HEK293T (cell line): ENCODE data around the gene WWTR1.

Source experiments
- CTCF ChIA-PET: fragments of 350-600 bp; formaldehyde crosslinking; extraction: SDS; loops from one replicate; lab custom pipeline; 2021; ENCODE audit warnings: antibody characterized with exemption, inconsistent platforms; lab: Yijun Ruan, JAX
- POLR2A ChIA-PET: fragments of 350-600 bp; formaldehyde crosslinking; extraction: SDS; loops from one replicate; lab custom pipeline; 2020; ENCODE audit warnings: antibody characterized with exemption, inconsistent platforms; lab: Yijun Ruan, JAX
- DNase-seq: peaks from one replicate; pipeline ENCODE4 v3.0.0; 2012; ENCODE audit warnings: mixed read lengths; ENCODE audit errors: extremely low spot score
- ARNT ChIP-seq: fragments of 450-650 bp; IDR thresholded peaks from 2 replicates; pipeline ENCODE4 v1.6.1; 2017; ENCODE audit warnings: mild to moderate bottlenecking
- BHLHE40 ChIP-seq: fragments of 450-650 bp; IDR thresholded peaks from 2 replicates; pipeline ENCODE4 v1.6.1; 2016; ENCODE audit warnings: mild to moderate bottlenecking, moderate library complexity, borderline replicate concordance
- CTBP1 ChIP-seq: fragments of 450-650 bp; IDR thresholded peaks from 2 replicates; pipeline ENCODE4 v1.6.1; 2016; ENCODE audit warnings: borderline replicate concordance
- ELF4 ChIP-seq: fragments of 450-650 bp; IDR thresholded peaks from 2 replicates; pipeline ENCODE4 v1.6.1; 2017; ENCODE audit warnings: antibody characterized with exemption
- FOXA1 ChIP-seq: fragments of 450-650 bp; IDR thresholded peaks from 2 replicates; pipeline ENCODE4 v1.6.1; 2016; ENCODE audit warnings: mild to moderate bottlenecking
- FOXK2 ChIP-seq: fragments of 450-650 bp; IDR thresholded peaks from 2 replicates; pipeline ENCODE4 v1.6.1; 2016; ENCODE audit warnings: mild to moderate bottlenecking
- FOXM1 ChIP-seq: fragments of 450-650 bp; IDR thresholded peaks from 2 replicates; pipeline ENCODE4 v1.6.1; 2017; ENCODE audit warnings: mild to moderate bottlenecking, borderline replicate concordance
- HDGF ChIP-seq: fragments of 450-650 bp; IDR thresholded peaks from 2 replicates; pipeline ENCODE4 v1.6.1; 2017; ENCODE audit warnings: antibody characterized with exemption, borderline replicate concordance
- L3MBTL2 ChIP-seq: fragments of 450-650 bp; conservative IDR thresholded peaks from 2 replicates; pipeline ENCODE4 v1.6.1; 2016; ENCODE audit warnings: mild to moderate bottlenecking
- LEF1 ChIP-seq: fragments of 450-650 bp; IDR thresholded peaks from 2 replicates; pipeline ENCODE4 v1.6.1; 2017; ENCODE audit warnings: mild to moderate bottlenecking, borderline replicate concordance
- NFRKB ChIP-seq: fragments of 450-650 bp; IDR thresholded peaks from 2 replicates; pipeline ENCODE4 v1.6.1; 2016; ENCODE audit warnings: mild to moderate bottlenecking, moderate library complexity
- SP1 ChIP-seq: fragments of 450-650 bp; IDR thresholded peaks from 2 replicates; pipeline ENCODE4 v1.6.1; 2017
- SUZ12 ChIP-seq: fragments of 450-650 bp; IDR thresholded peaks from 2 replicates; pipeline ENCODE4 v1.6.1; 2016; ENCODE audit warnings: mild to moderate bottlenecking
- TARDBP ChIP-seq: fragments of 450-650 bp; IDR thresholded peaks from 2 replicates; pipeline ENCODE4 v1.6.1; 2016
- ZNF384 ChIP-seq: fragments of 450-650 bp; IDR thresholded peaks from 2 replicates; pipeline ENCODE4 v1.6.1; 2016
- TF ChIP-seq, protein P1 (sequence below): fragments of 450-650 bp; IDR thresholded peaks from 2 replicates; pipeline ENCODE4 v1.6.1; 2016

The WWTR1 gene

DNA sequence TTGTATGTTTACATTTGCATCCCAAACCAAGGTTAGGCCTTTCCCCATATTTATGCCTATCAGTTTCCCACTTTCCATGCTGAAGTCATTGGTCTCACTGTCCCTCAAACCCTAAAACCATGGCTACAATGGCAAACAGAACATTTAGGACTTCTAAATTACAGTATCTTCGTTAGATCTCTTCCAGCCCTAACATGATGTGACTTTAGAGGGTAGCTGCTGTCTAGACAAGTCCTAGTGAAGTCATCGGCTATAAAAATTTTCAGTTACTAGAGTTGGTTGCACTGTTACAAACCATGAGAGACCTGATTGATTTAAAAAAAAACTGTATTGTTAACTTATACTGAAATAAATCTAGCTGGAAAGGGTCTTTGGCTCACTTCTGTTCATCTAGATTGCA is 128.7 kb downstream of the WWTR1 start:
- TF ChIP-seq SUZ12 = no peak
- no peak for TF ChIP-seq LEF1
- no peak for TF ChIP-seq ARNT
- CTCF ChIA-PET = interaction anchor here (0.5 kb wide), 1 partner anchor 48 kb away, joined by 3 read pairs; no protein-coding TSS in a partner anchor
- POLR2A ChIA-PET = no interaction called here
- no peak for DNase-seq

DNA sequence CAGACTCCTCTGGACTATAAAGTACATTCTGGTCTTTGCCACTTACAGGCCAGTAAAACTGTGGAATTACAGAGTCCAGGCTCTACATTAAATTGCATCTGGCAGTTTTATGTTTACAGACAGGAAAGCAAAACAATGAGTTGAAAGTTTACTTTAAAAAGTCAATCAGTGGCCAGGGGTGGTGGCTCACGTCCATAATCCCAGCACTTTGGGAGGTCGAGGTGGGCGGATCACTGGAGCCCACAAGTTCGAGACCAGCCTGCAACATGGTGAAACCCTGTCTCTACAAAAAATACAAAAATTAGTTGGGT is 129.5 kb downstream of the WWTR1 start:
- ChIA-PET CTCF (no interaction called here), POLR2A (no interaction called here)
- no peak for DNase-seq
- TF ChIP-seq, protein P1, sequence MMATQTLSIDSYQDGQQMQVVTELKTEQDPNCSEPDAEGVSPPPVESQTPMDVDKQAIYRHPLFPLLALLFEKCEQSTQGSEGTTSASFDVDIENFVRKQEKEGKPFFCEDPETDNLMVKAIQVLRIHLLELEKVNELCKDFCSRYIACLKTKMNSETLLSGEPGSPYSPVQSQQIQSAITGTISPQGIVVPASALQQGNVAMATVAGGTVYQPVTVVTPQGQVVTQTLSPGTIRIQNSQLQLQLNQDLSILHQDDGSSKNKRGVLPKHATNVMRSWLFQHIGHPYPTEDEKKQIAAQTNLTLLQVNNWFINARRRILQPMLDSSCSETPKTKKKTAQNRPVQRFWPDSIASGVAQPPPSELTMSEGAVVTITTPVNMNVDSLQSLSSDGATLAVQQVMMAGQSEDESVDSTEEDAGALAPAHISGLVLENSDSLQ = peak; percentile 93
- no peak for TF ChIP-seq L3MBTL2

DNA sequence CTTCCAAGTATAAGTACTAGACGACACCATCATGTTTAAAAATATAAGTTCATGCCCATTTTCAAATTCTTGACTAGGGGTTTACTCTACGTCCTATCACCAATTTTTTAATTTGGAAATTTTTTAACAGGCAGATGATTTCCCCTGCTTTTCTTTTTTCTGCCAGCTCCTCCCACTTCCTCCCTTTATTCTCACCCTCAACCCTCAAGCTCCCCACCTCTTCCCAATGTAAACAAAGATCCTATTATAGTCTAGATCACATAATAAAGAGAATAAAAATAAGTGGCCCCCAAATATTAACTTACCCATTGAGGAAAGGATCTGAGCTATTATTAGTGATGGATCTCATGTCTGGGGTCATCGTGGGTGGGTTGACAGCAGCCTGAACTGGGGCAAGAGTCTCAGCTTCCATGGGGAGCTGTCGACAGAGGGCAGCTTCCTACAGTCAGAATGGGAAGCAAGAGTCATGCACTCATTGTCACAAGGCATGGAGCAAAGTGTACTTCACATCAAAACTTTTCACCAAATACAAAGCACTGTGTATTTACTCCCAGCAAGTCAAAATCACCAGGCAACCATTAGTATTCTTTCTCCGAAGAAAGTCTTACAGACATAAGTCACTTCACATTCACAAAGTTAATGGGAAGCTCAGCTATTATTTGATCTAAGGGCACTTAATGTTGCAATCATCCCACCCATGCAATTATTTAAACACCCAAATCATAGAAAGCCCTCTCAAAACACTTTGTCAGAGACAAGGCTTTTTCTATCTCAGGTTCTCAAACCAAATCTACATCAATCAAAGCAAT is 130.1 kb downstream of the WWTR1 start:
- ChIA-PET CTCF (interaction anchor here (0.7 kb wide), 1 partner anchor 59 kb away, joined by 3 read pairs; no protein-coding TSS in a partner anchor), POLR2A (no interaction called here)

DNA sequence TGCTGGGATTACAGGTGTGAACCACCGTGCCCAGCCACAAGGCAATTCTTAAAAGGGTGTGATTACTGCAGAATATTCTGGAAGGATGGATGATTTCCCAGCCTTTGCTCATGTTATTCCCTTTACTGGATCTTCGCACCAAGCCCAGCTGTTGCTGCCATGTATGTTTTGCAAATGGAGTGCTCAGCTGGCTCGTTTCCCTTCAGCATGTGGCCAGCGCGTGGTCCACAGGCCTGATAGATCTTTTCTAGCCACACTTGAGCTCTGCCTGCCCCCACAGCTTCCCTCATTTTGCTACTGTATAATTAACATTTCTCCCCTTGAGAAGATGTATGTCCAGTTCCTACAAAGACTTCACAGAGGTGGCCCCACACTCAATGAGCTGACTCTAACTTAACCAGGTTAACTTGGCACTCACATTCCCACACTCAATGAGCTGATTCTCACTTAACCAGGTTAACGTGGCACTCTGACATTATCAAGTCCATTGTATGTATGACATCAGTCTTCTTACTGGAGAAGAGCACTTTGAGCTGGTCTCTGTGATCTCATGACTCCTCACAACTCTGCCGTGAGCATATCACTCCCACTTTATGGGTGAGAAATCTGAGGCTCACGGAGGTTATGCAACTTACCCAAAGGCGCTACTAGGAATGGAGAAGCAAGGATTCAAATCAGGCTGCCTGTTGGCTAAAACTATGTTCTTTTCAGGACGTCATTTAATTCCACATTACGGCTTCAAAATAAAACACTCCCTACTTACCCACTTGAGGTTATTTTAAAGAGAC is 134.1 kb downstream of the WWTR1 start:
- no peak for TF ChIP-seq HDGF
- TF ChIP-seq ZNF384 = no peak
- TF ChIP-seq ARNT = no peak
- TF ChIP-seq TARDBP = no peak
- TF ChIP-seq FOXA1 = no peak
- TF ChIP-seq, protein P1 = no peak
- no peak for TF ChIP-seq CTBP1
- no peak for TF ChIP-seq FOXK2
- no peak for TF ChIP-seq NFRKB
- TF ChIP-seq FOXM1 = no peak
- TF ChIP-seq SUZ12 = no peak
- TF ChIP-seq LEF1 = no peak
- TF ChIP-seq SP1 = no peak
- TF ChIP-seq BHLHE40 = no peak
- TF ChIP-seq L3MBTL2 = no peak
- TF ChIP-seq ELF4 = no peak
- no peak for DNase-seq
- ChIA-PET CTCF (no interaction called here), POLR2A (no interaction called here)

More for the DNA sequence above, 130.1 kb downstream of the WWTR1 start:
- TF ChIP-seq ZNF384 = no peak
- TF ChIP-seq CTBP1 = no peak
- no peak for TF ChIP-seq SP1
- peak; percentile 18 for DNase-seq

DNA sequence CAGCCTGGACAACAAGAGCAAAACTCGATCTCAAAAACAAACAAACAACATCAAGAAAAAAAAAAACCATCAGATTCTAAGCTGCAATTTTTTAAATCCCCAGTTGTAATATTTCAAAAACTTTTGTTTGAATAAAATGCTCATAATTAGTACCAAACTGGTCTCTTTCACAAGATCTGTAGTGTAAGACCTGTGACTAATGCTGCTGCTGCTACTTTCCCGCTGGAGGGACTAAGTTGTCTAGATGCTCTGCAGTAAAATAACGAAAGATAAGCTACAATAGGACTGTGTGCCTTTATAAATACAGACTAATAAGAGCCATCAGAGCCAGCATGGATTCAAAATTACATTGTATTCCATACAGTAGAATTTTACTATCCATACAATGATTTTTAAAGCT is 137.9 kb downstream of the WWTR1 start:
- CTCF ChIA-PET = interaction anchor here (0.6 kb wide), 1 partner anchor 389 kb away, joined by 3 read pairs; no protein-coding TSS in a partner anchor
- no peak for TF ChIP-seq L3MBTL2
- no peak for TF ChIP-seq ELF4
- TF ChIP-seq ZNF384 = no peak
- TF ChIP-seq SUZ12 = no peak
- TF ChIP-seq FOXM1 = no peak
- no peak for DNase-seq
- POLR2A ChIA-PET = no interaction called here

DNA sequence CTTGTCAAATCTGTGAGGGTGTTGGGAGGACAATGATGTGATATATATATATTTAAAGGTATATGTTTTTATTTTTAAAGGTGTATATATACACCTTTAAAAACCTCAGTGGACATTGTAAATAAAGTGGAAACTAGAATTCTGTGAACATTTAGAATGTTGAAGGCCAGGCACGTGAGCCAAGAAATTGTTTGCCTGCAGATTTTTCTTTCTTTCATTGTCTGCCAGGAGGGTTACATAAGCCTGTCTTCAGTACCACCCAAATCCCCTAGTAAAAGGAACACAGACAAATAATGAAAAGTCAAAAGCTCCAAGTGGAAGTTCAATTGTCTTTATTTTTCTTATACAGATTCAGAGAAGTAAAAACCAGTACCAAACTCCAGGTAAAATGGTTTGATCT is 140.9 kb downstream of the WWTR1 start:
- TF ChIP-seq FOXM1 (no peak), BHLHE40 (no peak), HDGF (no peak), ZNF384 (no peak), TARDBP (no peak), FOXA1 (no peak)
- TF ChIP-seq, protein P1 = no peak
- ChIA-PET POLR2A (no interaction called here), CTCF (no interaction called here)
- DNase-seq = no peak

DNA sequence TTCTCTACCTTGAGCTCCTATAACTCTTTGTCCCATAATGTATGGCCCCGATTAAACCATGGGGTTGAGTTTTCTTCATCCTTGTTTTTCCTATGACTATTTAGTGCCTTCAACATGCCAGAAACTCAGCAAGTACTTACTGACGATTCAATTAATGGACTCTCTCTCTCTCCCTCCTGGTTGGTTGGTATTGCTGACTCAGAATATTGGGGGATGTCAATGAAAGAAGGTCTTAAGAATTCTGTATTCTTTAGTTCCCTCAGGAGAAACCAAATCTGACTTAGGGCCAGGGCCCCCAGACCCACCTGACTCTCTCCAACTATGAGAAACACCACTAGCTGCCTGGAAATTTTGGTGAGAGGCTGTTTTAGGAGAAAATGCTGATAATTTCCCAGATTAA is 142.6 kb downstream of the WWTR1 start:
- CTCF ChIA-PET = no interaction called here
- no peak for DNase-seq
- POLR2A ChIA-PET = no interaction called here
- TF ChIP-seq NFRKB (no peak), SUZ12 (no peak), FOXA1 (no peak), HDGF (no peak), L3MBTL2 (no peak), FOXK2 (no peak), SP1 (no peak), BHLHE40 (no peak), ELF4 (no peak), FOXM1 (no peak)
- TF ChIP-seq, protein P1 = no peak
